Activated CD8-positive, alpha-beta memory T cell treated with anti-CD3 and anti-CD28 coated beads, Interleukin-2, amount 10 ng/mL, durations not matched to agents 7 days and 5 days (primary cell): ENCODE data around the gene PBXIP1. TPM values are rescaled to one million over a fixed set of nuclear protein-coding genes. Genes with fewer than 3 reads are reported as not detected.
A peak's percentile ranks its signal among the peaks of the same experiment; 100 is the strongest.

Source experiments
- ATAC-seq: fragments of 150-1000 bp; cut with Tn5 transposase; one replicate; pipeline ENCODE4 v1.10.0; 2021; ENCODE audit warnings: moderate library complexity
- CTCF ChIA-PET: fragments of 350-600 bp; sonication (Branson Sonifier 250); formaldehyde crosslinking; loops from one replicate; lab custom pipeline; 2021; ENCODE audit warnings: antibody characterized with exemption; lab: Charles Lee
- DNase-seq: peaks from one replicate; pipeline ENCODE4 v3.0.0-alpha.2; 2020
- H3K27ac Mint-ChIP-seq: one replicate; pipeline ENCODE4 v1.8.0; 2021; ENCODE audit warnings: mild to moderate bottlenecking, mixed read lengths
- H3K27me3 Mint-ChIP-seq: one replicate; pipeline ENCODE4 v1.8.0; 2021; ENCODE audit warnings: mixed read lengths
- H3K36me3 Mint-ChIP-seq: one replicate; pipeline ENCODE4 v1.8.0; 2021; ENCODE audit warnings: mild to moderate bottlenecking, mixed read lengths
- H3K4me1 Mint-ChIP-seq: one replicate; pipeline ENCODE4 v1.8.0; 2021; ENCODE audit warnings: mixed read lengths
- H3K4me3 Mint-ChIP-seq: one replicate; pipeline ENCODE4 v1.8.0; 2021; ENCODE audit warnings: mild to moderate bottlenecking, moderate library complexity, mixed read lengths
- H3K9me3 Mint-ChIP-seq: one replicate; pipeline ENCODE4 v1.8.0; 2022; ENCODE audit warnings: low read depth, mixed read lengths
- total RNA-seq, 2 experiments: library from RNA; stranded (reverse); gene quantifications; one replicate each; pipeline ENCODE4 v1.2.3, GENCODE V29; 2021

The PBXIP1 gene
- total RNA-seq, 2 experiments from 2014 or later: 52.6 to 61.5 TPM

GRCh38 chr1:154944401-154945159, 11.3 kb downstream of the PBXIP1 start:
- Mint-ChIP-seq H3K36me3 (peaks cover 4% of the 10 kb centered on the region), H3K4me3 (no peak overlapping the region), H3K27ac (peak overlapping the region; percentile 97), H3K9me3 (no peaks in the 10 kb centered on the region), H3K27me3 (no peaks in the 10 kb centered on the region), H3K4me1 (peaks cover 48% of the 10 kb centered on the region)
- no peak for DNase-seq
- CTCF ChIA-PET: interaction anchor here (0.7 to 2.4 kb wide), 24 partner anchors 8 to 477 kb away, joined by 3 to 14 read pairs (median 3); partner anchors contain the start of gene PMVK
- ATAC-seq: no peak

GRCh38 chr1:154943649-154944400, 12.1 kb downstream of the PBXIP1 start:
- H3K9me3 Mint-ChIP-seq: no peaks in the 10 kb centered on the region
- ATAC-seq (no peak), DNase-seq (peak; percentile 59)
- CTCF ChIA-PET: interaction anchor here (0.7 to 2.4 kb wide), 22 partner anchors 8 to 476 kb away, joined by 3 to 14 read pairs (median 3); partner anchors contain the start of genes PMVK and SHC1
- peaks cover 54% of the 10 kb centered on the region for H3K4me1 Mint-ChIP-seq
- H3K36me3 Mint-ChIP-seq: peaks cover 2% of the 10 kb centered on the region
- H3K27me3 Mint-ChIP-seq: no peaks in the 10 kb centered on the region
- H3K4me3 Mint-ChIP-seq: no peak overlapping the region
- peak overlapping the region; percentile 97 for H3K27ac Mint-ChIP-seq

- ATAC-seq (no peak), DNase-seq (no peak)
- no peak overlapping the region for H3K4me3 Mint-ChIP-seq
- no peaks in the 10 kb centered on the region for H3K9me3 Mint-ChIP-seq
- CTCF ChIA-PET: interaction anchor here (1.0 to 1.8 kb wide), 7 partner anchors 7 to 382 kb away, joined by 3 to 9 read pairs (median 3); partner anchors contain the start of gene EFNA4
- no peaks in the 10 kb centered on the region for H3K27me3 Mint-ChIP-seq
- H3K4me1 Mint-ChIP-seq: peaks cover 67% of the 10 kb centered on the region
- H3K27ac Mint-ChIP-seq: peak overlapping the region; percentile 97
- H3K36me3 Mint-ChIP-seq: peaks cover 2% of the 10 kb centered on the region
These were observed 14.4 kb downstream of the PBXIP1 start for GRCh38 chr1:154941333-154942013.

GRCh38 chr1:154940651-154941194, 15.2 kb downstream of the PBXIP1 start:
- Mint-ChIP-seq H3K27ac (peak overlapping the region; percentile 97), H3K4me1 (peaks cover 71% of the 10 kb centered on the region), H3K36me3 (no peaks in the 10 kb centered on the region), H3K9me3 (no peaks in the 10 kb centered on the region), H3K4me3 (peak overlapping the region; percentile 39), H3K27me3 (no peaks in the 10 kb centered on the region)
- DNase-seq: peak; percentile 68
- CTCF ChIA-PET: interaction anchor here (1.0 to 2.1 kb wide), 10 partner anchors 8 to 381 kb away, joined by 3 to 9 read pairs (median 4); partner anchors contain the start of genes EFNA4 and PYGO2
- no peak for ATAC-seq

- Mint-ChIP-seq H3K27ac (peak overlapping the region; percentile 97), H3K4me3 (peak overlapping the region; percentile 39), H3K36me3 (no peaks in the 10 kb centered on the region), H3K9me3 (no peaks in the 10 kb centered on the region), H3K4me1 (peaks cover 76% of the 10 kb centered on the region), H3K27me3 (no peaks in the 10 kb centered on the region)
- CTCF ChIA-PET: interaction anchor here (0.7 to 2.1 kb wide), 11 partner anchors 9 to 381 kb away, joined by 3 to 9 read pairs (median 3); partner anchors contain the start of genes EFNA4 and PYGO2
- no peak for ATAC-seq
- DNase-seq: no peak
These were observed 15.7 kb downstream of the PBXIP1 start for GRCh38 chr1:154940213-154940560.

- Mint-ChIP-seq H3K27ac (peak overlapping the region; percentile 96), H3K27me3 (no peaks in the 10 kb centered on the region), H3K4me3 (peak overlapping the region; percentile 61), H3K4me1 (peaks cover 80% of the 10 kb centered on the region), H3K36me3 (peaks cover 4% of the 10 kb centered on the region), H3K9me3 (no peaks in the 10 kb centered on the region)
- CTCF ChIA-PET: interaction anchor here (0.9 to 4.2 kb wide), 6 partner anchors 16 to 78 kb away, joined by 4 to 23 read pairs (median 6); partner anchors contain the start of genes PBXIP1 and PYGO2
- DNase-seq: no peak
- no peak for ATAC-seq
These were observed 17.1 kb downstream of the PBXIP1 start for GRCh38 chr1:154938604-154939399.

GRCh38 chr1:154937988-154938386, 17.9 kb downstream of the PBXIP1 start:
- Mint-ChIP-seq H3K36me3 (peaks cover 4% of the 10 kb centered on the region), H3K4me1 (peaks cover 74% of the 10 kb centered on the region)
- no peak for DNase-seq

GRCh38 chr1:154937085-154937987, 18.6 kb downstream of the PBXIP1 start:
- Mint-ChIP-seq H3K36me3 (peaks cover 4% of the 10 kb centered on the region), H3K4me3 (peak overlapping the region; percentile 95), H3K27me3 (no peaks in the 10 kb centered on the region), H3K4me1 (peaks cover 68% of the 10 kb centered on the region), H3K27ac (peak overlapping the region; percentile 96), H3K9me3 (no peaks in the 10 kb centered on the region)
- CTCF ChIA-PET: interaction anchor here (0.6 to 4.2 kb wide), 27 partner anchors 8 to 378 kb away, joined by 3 to 23 read pairs (median 3); partner anchors contain the start of genes FLAD1, PBXIP1 and PYGO2
- peak; percentile 95 for DNase-seq
- peak; percentile 78 for ATAC-seq

More at GRCh38 chr1:154937988-154938386, 17.9 kb downstream of the PBXIP1 start:
- H3K4me3 Mint-ChIP-seq: peak overlapping the region; percentile 95
- no peak for ATAC-seq
- CTCF ChIA-PET: interaction anchor here (0.7 to 4.2 kb wide), 10 partner anchors 17 to 378 kb away, joined by 3 to 23 read pairs (median 6); partner anchors contain the start of genes PBXIP1 and PYGO2
- H3K27ac Mint-ChIP-seq: peak overlapping the region; percentile 96
- H3K27me3 Mint-ChIP-seq: no peaks in the 10 kb centered on the region
- no peaks in the 10 kb centered on the region for H3K9me3 Mint-ChIP-seq

GRCh38 chr1:154936555-154937084, 19.3 kb downstream of the PBXIP1 start, which contains the start of gene PMVK:
TSS of gene PMVK (minus strand) at chr1:154936719. CDS start at chr1:154936685, 34 bp downstream.
- no peaks in the 10 kb centered on the region for H3K27me3 Mint-ChIP-seq
- CTCF ChIA-PET: interaction anchor here (0.6 to 4.2 kb wide), 31 partner anchors 8 to 377 kb away, joined by 3 to 23 read pairs (median 4); partner anchors contain the start of genes ADAM15, FLAD1, PBXIP1 and PYGO2
- peak within 1 kb of the TSS; percentile 96 for H3K27ac Mint-ChIP-seq
- no peaks in the 10 kb centered on the region for H3K9me3 Mint-ChIP-seq
- ATAC-seq: peak; percentile 85
- H3K4me1 Mint-ChIP-seq: peaks cover 61% of the 10 kb centered on the region
- H3K36me3 Mint-ChIP-seq: peaks cover 4% of the 10 kb centered on the region
- peak within 1 kb of the TSS; percentile 95 for H3K4me3 Mint-ChIP-seq
- peak; percentile 98 for DNase-seq

- ATAC-seq (no peak), DNase-seq (no peak)
- Mint-ChIP-seq H3K4me3 (peak overlapping the region; percentile 95), H3K4me1 (peaks cover 54% of the 10 kb centered on the region), H3K27ac (peak overlapping the region; percentile 96), H3K9me3 (no peaks in the 10 kb centered on the region), H3K27me3 (no peaks in the 10 kb centered on the region), H3K36me3 (peaks cover 7% of the 10 kb centered on the region)
- CTCF ChIA-PET: interaction anchor here (0.8 to 4.2 kb wide), 28 partner anchors 8 to 376 kb away, joined by 3 to 23 read pairs (median 4); partner anchors contain the start of genes ADAM15, FLAD1, PBXIP1 and PYGO2
These were observed 19.9 kb downstream of the PBXIP1 start for GRCh38 chr1:154935749-154936554.
